ENCODE results near the gene DOK5.

GRCh38 chr20:54577637-54578036 is 102.2 kb downstream of the DOK5 start:
- TF ChIP-seq, protein P1, sequence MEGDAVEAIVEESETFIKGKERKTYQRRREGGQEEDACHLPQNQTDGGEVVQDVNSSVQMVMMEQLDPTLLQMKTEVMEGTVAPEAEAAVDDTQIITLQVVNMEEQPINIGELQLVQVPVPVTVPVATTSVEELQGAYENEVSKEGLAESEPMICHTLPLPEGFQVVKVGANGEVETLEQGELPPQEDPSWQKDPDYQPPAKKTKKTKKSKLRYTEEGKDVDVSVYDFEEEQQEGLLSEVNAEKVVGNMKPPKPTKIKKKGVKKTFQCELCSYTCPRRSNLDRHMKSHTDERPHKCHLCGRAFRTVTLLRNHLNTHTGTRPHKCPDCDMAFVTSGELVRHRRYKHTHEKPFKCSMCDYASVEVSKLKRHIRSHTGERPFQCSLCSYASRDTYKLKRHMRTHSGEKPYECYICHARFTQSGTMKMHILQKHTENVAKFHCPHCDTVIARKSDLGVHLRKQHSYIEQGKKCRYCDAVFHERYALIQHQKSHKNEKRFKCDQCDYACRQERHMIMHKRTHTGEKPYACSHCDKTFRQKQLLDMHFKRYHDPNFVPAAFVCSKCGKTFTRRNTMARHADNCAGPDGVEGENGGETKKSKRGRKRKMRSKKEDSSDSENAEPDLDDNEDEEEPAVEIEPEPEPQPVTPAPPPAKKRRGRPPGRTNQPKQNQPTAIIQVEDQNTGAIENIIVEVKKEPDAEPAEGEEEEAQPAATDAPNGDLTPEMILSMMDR (conservative IDR thresholded peaks at IDR 0.05), result no peak
- no peak for TF ChIP-seq ZFX (IDR thresholded peaks at IDR 0.05)
